ENCODE data around the gene LDLRAP1.

DNA sequence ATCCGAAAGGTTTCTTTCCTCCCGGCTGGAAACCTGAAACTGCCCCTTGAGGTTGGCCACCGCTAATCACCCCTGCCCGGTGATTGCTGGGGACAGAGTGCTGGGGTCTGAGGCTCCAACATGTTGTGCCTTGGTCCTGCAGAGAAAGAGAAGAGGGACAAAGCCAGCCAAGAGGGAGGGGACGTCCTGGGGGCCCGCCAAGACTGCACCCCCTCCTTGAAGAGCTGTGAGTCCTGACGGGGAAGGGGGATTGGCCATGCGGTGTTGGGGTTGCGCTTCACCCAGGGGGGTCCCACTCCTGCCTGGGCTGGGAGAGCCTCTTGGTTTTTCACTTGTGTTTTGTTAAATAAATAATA lies 19.5 kb downstream of the LDLRAP1 start:
- TF ChIP-seq SUZ12 (IDR thresholded peaks at IDR 0.05; ENCODE audit: extremely low read depth, insufficient read depth, insufficient read length) (no peak), ZNF274 (IDR thresholded peaks at IDR 0.05; ENCODE audit: low read depth, low read length) (no peak), YY1 (IDR thresholded peaks at IDR 0.05; ENCODE audit: insufficient read depth, insufficient read length) (no peak)

Measured in NT2/D1 (cell line).